ENCODE data around the gene PRPF40A.
A peak's percentile ranks its signal among the peaks of the same experiment; 100 is the strongest.
"Not testable (repeated sequence)": the region's sequence is repeated elsewhere in the genome, so short reads cannot be mapped to it uniquely, and the experiment has no call there.

Gene PRPF40A

DNA sequence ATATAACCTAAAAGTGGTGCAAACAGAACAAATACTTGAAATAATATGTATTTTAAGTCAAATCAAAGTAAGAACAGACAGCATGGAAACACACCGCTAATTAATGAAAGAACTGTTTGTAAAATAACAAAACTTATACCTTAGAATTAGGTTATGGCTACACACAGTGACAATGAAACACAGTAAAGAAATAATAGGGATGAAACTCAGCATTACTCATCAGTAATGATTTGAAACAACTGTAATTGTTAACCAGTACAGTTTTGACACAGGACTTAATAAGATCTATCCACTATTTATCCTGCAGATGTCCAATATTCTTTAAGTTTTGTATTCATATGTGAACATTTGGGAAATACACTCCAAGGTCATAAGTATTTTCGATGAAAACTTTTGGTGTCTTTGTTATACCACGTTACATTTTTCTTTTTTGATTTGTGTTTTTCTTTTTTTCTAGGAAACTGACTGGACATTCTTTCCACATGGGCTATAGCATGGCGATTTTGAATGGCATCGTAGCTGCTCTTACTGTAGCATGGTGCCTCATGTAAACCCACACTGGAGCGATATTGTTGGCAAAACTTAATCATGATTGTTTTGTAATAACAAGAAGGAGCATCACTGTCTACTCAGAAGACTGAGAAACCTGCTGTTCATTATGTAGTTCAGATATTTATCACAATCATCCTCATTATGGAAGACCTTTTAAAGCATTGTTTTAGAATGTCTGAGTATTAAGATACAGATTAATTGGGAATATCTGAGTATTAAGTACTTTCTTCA lies 42.2 kb upstream of the PRPF40A start:
- Histone ChIP-seq H3K27ac (no peak overlapping the region), H3K4me1 (ENCODE audit: control insufficient read depth in 1 of 2, insufficient read depth in 1 of 2, low read depth in 1 of 2, low read length in 1 of 2) (no peaks in the 10 kb centered on the region), H3K4me3 (ENCODE audit: low read depth in 1 of 2, low read length in 1 of 2) (no peak overlapping the region), H3K27me3 (no peaks in the 10 kb centered on the region), H3K36me3 (peaks cover 76% of the 10 kb centered on the region), H3K9me3 (no peaks in the 10 kb centered on the region)
- TF ChIP-seq, protein P1, sequence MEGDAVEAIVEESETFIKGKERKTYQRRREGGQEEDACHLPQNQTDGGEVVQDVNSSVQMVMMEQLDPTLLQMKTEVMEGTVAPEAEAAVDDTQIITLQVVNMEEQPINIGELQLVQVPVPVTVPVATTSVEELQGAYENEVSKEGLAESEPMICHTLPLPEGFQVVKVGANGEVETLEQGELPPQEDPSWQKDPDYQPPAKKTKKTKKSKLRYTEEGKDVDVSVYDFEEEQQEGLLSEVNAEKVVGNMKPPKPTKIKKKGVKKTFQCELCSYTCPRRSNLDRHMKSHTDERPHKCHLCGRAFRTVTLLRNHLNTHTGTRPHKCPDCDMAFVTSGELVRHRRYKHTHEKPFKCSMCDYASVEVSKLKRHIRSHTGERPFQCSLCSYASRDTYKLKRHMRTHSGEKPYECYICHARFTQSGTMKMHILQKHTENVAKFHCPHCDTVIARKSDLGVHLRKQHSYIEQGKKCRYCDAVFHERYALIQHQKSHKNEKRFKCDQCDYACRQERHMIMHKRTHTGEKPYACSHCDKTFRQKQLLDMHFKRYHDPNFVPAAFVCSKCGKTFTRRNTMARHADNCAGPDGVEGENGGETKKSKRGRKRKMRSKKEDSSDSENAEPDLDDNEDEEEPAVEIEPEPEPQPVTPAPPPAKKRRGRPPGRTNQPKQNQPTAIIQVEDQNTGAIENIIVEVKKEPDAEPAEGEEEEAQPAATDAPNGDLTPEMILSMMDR (IDR thresholded peaks at IDR 0.05), result no peak

DNA sequence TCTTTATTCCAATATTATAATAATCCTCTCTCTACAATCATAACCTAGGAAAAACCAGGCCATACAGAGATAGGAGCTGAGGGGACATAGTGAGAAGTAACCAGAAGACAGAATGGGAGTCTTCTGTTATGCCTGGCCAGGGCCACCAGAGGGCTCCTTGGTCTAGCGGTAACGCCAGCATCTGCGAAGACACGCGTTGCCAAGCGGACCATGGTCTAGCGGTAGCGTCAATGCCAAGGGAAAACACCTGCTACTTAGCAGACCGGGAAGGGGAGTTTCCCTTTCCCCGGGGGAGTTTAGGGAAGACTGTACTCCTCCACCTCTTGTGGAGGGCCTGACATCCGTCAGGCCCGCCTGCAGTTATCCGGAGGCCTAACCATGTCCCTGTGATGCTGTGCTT lies 37.8 kb upstream of the PRPF40A start:
- Histone ChIP-seq H3K4me1 (ENCODE audit: control insufficient read depth in 1 of 2, insufficient read depth in 1 of 2, low read depth in 1 of 2, low read length in 1 of 2) (no peaks in the 10 kb centered on the region), H3K27me3 (no peaks in the 10 kb centered on the region), H3K4me3 (ENCODE audit: low read depth in 1 of 2, low read length in 1 of 2) (no peak overlapping the region), H3K9me3 (no peaks in the 10 kb centered on the region), H3K27ac (no peak overlapping the region), H3K36me3 (peaks cover 47% of the 10 kb centered on the region)
- TF ChIP-seq, protein P1 (IDR thresholded peaks at IDR 0.05), result no peak

DNA sequence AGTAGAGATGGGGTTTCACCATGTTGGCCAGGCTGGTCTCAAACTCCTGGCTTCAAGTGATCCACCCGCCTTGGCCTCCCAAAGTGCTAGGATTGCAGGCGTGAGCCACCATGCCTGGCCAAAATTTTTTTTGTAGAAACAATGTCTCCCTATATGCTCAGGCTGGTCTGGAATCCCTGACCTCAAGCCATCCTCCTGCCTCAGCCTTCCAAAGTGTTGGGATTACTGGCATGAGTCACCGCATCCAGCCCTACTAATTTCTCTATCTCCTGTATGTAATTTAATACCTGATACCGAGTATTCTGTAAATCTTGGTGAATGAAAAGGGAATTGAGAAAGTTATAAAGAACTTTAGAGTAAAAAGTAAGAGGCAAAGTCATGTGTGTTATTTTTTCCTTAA lies 30.5 kb upstream of the PRPF40A start:
- H3K9me3 ChIP-seq; H3K27ac ChIP-seq; H3K27me3 ChIP-seq; H3K4me3 ChIP-seq (ENCODE audit: low read depth in 1 of 2, low read length in 1 of 2); H3K4me1 ChIP-seq (ENCODE audit: control insufficient read depth in 1 of 2, insufficient read depth in 1 of 2, low read depth in 1 of 2, low read length in 1 of 2): not testable (repeated sequence)
- H3K36me3 ChIP-seq, result peaks cover 14% of the 10 kb centered on the region

DNA sequence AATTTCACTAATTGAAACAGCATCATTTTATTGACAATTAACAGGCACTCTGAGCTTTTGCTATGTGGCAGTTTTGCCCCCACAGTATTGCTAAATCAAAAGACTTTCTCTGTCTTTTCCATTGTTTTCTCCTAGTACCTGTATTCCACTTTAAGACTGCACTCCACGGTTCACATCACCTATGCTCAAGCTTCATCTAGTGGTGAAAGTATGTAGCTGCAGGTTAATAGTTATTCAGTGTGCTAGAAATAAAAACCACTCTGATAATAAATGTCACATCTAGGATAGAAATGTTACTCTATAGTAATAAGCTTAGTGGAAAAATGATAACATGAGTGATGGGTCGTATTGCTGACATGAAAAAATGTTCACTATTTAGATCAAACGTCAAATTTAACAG lies 25.7 kb upstream of the PRPF40A start:
- Histone ChIP-seq H3K27me3 (no peaks in the 10 kb centered on the region), H3K9me3 (no peaks in the 10 kb centered on the region), H3K36me3 (peaks cover 14% of the 10 kb centered on the region), H3K4me3 (ENCODE audit: low read depth in 1 of 2, low read length in 1 of 2) (no peak overlapping the region), H3K27ac (no peak overlapping the region), H3K4me1 (ENCODE audit: control insufficient read depth in 1 of 2, insufficient read depth in 1 of 2, low read depth in 1 of 2, low read length in 1 of 2) (no peaks in the 10 kb centered on the region)
- TF ChIP-seq, protein P1 (IDR thresholded peaks at IDR 0.05), result peak; percentile 17

DNA sequence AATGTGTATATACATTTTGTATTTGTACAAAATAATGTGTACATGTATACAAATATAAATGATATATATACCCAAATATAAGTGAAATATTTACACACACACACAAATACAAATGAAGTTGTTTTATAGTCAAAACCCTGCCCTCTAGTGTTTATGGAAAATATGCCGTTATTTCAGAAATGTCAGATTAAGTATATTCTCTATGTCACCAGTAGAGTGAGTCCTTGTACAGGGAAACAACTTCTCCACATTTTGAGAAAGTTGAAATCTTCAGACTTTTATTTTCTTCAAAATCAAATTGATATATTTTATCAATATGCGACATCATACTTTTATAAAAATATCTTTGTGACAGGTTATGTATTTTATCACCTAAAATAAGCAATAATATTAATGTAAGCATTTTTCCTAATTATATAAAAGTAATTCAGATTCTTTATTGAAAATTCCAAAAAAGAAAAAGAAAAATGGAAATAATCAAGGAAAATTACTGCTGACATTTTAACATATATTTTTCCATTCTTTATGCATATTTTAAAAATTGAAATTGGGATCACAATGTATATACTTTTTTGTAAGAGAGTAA lies 23.6 kb upstream of the PRPF40A start:
- Histone ChIP-seq H3K27me3 (no peaks in the 10 kb centered on the region), H3K27ac (peak overlapping the region; percentile 18), H3K4me1 (ENCODE audit: control insufficient read depth in 1 of 2, insufficient read depth in 1 of 2, low read depth in 1 of 2, low read length in 1 of 2) (no peaks in the 10 kb centered on the region), H3K4me3 (ENCODE audit: low read depth in 1 of 2, low read length in 1 of 2) (no peak overlapping the region), H3K9me3 (no peaks in the 10 kb centered on the region), H3K36me3 (peaks cover 34% of the 10 kb centered on the region)
- TF ChIP-seq, protein P1 (IDR thresholded peaks at IDR 0.05), result peak; percentile 57

DNA sequence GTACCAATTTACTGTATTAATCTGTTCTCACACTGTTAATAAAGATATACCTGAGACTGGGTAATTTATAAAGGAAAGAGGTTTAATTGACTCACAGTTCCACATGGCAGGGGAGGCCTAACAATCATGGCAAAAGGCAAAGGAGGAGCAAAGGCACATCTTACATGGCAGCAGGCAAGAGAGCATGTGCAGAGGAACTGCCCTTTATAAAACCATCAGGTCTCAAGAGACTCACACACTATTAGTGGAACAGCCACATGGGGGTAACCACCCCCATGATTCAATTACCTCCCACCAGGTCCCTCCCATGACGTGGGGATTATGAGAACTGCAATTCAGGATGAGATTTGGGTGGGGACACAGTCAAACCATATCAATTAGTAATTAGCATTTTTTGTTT lies 22.4 kb upstream of the PRPF40A start:
- not testable (repeated sequence) for H3K4me3 ChIP-seq (ENCODE audit: low read depth in 1 of 2, low read length in 1 of 2); H3K27me3 ChIP-seq; H3K9me3 ChIP-seq; H3K27ac ChIP-seq; H3K4me1 ChIP-seq (ENCODE audit: control insufficient read depth in 1 of 2, insufficient read depth in 1 of 2, low read depth in 1 of 2, low read length in 1 of 2)
- peaks cover 36% of the 10 kb centered on the region for H3K36me3 ChIP-seq

All from neutrophil (primary cell).